ENCODE measurements around the gene APOE. TPM values are rescaled to one million over a fixed set of nuclear protein-coding genes. Genes with fewer than 3 reads are reported as not detected.

APOE gene
- total RNA-seq, 1 experiment from 2014 or later = 530 TPM

DNA sequence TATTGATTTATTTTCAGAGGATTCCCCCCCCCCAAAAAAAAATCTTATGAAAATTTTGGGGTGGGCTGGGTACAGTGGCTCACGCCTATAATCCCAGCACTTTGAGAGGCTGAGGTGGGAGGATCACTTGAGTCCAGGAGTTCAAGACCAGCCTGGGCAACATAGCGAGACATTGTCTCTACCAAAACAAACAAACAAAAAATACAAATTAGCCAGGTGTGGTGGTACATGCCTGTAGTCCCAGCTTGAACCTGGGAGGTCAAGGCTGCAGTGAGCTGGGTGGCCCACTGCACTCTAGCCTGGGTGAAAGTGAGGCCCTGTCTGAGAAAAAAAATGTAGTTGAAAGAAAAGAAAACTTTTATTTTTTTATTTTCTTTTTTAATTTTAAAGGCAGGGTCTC lies 41.6 kb upstream of the APOE start:
- Histone ChIP-seq H3K9ac (ENCODE audit: extremely low read depth, insufficient read length, low read length) (no peak overlapping the region), H3K79me2 (ENCODE audit: insufficient read depth, low read length) (no peaks in the 10 kb centered on the region; the same call in 1 of the 2 replicates), H2BK120ac (ENCODE audit: low read depth, low read length, poor library complexity, severe bottlenecking) (no peak overlapping the region), H3K79me1 (ENCODE audit: insufficient read depth, low read depth, low read length, poor library complexity, severe bottlenecking) (peaks cover 7% of the 10 kb centered on the region), H3K27ac (ENCODE audit: insufficient read length, low read depth, low read length) (no peak overlapping the region), H3K14ac (ENCODE audit: insufficient read depth, low read length) (no peak overlapping the region), H2BK5ac (ENCODE audit: insufficient read length, low read length) (no peak overlapping the region), H3K27me3 (ENCODE audit: insufficient read depth, low read length) (no peaks in the 10 kb centered on the region), H3K4ac (ENCODE audit: low read depth, low read length) (no peak overlapping the region), H4K91ac (ENCODE audit: insufficient read length, low read depth, low read length) (no peak overlapping the region), H4K5ac (ENCODE audit: insufficient read length, low read depth, low read length) (no peak overlapping the region), H2BK20ac (ENCODE audit: low read depth, low read length, poor library complexity, severe bottlenecking) (no peak overlapping the region), H2AFZ (ENCODE audit: low read length) (no peak overlapping the region), H3K4me2 (ENCODE audit: insufficient read depth, insufficient read length, low read length) (no peak overlapping the region), H2BK15ac (ENCODE audit: low read depth, low read length) (no peak overlapping the region), H2AK5ac (ENCODE audit: insufficient read length, low read length) (no peak overlapping the region), H2BK12ac (ENCODE audit: insufficient read length, low read depth, low read length) (no peak overlapping the region), H3K4me1 (ENCODE audit: insufficient read depth, low read length) (no peaks in the 10 kb centered on the region), H3K9me3 (ENCODE audit: control insufficient read depth, low read depth, low read length) (no peaks in the 10 kb centered on the region), H3K23ac (ENCODE audit: insufficient read length, low read depth, low read length) (no peak overlapping the region), H4K20me1 (ENCODE audit: control insufficient read depth, insufficient read depth, insufficient read length) (no peaks in the 10 kb centered on the region), H3K56ac (ENCODE audit: insufficient read length, low read depth, low read length) (no peak overlapping the region), H3K18ac (ENCODE audit: insufficient read length, low read depth, low read length) (no peak overlapping the region), H3K23me2 (ENCODE audit: insufficient read length, low read depth, low read length, poor library complexity, severe bottlenecking) (no peaks in the 10 kb centered on the region), H4K8ac (replicated peaks; ENCODE audit: insufficient read length, low read depth, low read length) (no peak overlapping the region), H3T11ph (ENCODE audit: low read length) (no peak overlapping the region)
- Mint-ChIP-seq H3K4me1 (0 out of 4 replicates have a peak, but pooled peaks cover 0 to 2% of the 10 kb centered on the region in 2 experiments), H3K9me3 (no peaks in the 10 kb centered on the region; a peak in 1 of 5 replicates), H3K4me3 (no peak overlapping the region), H3K27ac (no peak overlapping the region), H3K27me3 (ENCODE audit: low read depth) (no peaks in the 10 kb centered on the region), H3K36me3 (ENCODE audit: insufficient read depth in 1 of 3, low read depth in 3 of 3) (peaks cover 41 to 75% (median 71%) of the 10 kb centered on the region in 3 experiments)
- no CpG with 5 or more reads among the region's 2 CpGs for WGBS (ENCODE audit: extremely low coverage, insufficient read length, low lambda C conversion rate)
- TF ChIP-seq, protein P1, sequence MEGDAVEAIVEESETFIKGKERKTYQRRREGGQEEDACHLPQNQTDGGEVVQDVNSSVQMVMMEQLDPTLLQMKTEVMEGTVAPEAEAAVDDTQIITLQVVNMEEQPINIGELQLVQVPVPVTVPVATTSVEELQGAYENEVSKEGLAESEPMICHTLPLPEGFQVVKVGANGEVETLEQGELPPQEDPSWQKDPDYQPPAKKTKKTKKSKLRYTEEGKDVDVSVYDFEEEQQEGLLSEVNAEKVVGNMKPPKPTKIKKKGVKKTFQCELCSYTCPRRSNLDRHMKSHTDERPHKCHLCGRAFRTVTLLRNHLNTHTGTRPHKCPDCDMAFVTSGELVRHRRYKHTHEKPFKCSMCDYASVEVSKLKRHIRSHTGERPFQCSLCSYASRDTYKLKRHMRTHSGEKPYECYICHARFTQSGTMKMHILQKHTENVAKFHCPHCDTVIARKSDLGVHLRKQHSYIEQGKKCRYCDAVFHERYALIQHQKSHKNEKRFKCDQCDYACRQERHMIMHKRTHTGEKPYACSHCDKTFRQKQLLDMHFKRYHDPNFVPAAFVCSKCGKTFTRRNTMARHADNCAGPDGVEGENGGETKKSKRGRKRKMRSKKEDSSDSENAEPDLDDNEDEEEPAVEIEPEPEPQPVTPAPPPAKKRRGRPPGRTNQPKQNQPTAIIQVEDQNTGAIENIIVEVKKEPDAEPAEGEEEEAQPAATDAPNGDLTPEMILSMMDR (conservative IDR thresholded peaks at IDR 0.05) = no peak
- no peak for DNase-seq
